ENCODE data around the gene MAP1LC3A.
"Not testable (repeated sequence)": the region's sequence is repeated elsewhere in the genome, so short reads cannot be mapped to it uniquely, and the experiment has no call there.

Gene MAP1LC3A

DNA sequence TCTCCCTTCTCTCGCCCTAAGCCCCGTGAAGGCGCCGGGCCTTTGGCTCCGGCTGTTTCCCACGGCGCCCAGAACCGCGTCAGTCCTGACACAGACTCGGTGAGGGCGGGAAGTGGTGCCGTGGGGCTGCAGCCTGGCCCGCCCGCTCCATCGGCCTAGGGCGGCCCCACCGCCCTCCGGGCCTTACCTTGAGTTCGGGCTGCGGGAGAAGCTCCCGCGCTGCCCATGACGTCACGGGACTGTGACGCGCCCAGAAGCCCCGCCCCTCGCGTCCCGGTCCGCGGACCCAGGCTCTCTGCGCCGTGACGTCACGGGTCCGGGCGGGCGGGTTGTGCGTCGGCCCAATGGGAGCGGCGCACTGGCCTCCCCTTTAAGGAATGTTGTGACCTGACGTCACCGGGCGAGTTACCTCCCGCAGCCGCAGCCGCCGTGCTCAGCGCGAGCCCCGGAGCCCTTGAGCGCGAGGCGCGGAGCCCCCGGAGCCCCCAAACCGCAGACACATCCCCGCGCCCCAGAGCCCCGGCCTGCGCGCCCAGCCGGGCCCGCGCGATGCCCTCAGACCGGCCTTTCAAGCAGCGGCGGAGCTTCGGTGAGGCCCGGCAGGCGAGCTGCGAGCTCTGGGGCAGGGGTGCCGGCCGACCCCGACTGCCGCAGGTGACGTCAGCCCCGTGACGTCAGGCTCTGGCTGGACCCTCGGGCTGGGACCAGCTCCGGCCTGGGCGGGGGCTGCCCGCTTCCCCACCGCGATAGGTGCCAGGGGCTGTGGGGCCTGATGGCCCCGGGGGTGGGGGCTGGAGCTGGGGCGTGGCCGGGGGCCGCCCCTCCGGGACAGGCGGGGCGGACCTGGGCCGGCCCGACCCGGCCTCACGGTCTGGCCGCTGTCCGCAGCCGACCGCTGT is at the start of gene MAP1LC3A:
TSS of gene MAP1LC3A (plus strand) at position 399 of the 899 bp plus-strand sequence. CDS start at position 550, 151 bp downstream.
- peak; percentile 83 for DNase-seq

DNA sequence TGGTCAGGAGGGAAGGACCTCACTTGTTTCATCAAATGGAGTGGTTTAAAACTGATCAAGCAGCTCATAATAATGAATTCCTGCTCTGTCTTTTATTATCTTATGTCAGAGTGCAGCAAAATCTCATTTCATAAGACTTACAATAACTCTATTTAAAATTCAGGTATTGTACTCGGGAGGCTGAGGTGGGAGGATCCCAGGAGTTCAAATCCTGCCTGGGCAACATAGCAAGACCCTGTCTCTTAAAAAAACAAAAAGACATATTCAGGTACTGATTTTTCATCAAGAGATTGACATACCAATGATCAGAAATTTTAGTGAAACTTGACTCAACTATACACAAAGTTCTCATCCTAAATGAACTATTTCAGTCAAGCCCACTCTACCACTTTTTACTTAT is 47.9 kb upstream of the MAP1LC3A start:
- no peak for DNase-seq

DNA sequence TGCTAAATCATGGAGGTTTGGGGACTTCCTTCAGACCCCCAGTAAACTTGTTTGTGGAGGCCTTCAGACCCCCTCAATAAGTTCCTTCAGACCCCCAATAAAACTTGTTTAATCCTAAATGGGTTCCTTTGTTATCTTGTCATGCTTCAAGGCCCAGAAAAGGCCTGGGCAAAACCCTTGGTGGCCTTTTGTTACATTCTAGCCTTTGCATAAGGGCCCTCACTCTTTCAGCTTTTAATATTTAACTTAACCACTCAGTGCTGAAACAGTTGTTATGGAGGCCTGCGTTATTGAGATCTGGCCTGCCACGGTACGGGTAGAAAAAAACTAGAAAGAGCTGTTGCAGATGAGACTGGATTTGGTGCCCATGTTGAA is 46.6 kb upstream of the MAP1LC3A start:
- DNase-seq = no peak

DNA sequence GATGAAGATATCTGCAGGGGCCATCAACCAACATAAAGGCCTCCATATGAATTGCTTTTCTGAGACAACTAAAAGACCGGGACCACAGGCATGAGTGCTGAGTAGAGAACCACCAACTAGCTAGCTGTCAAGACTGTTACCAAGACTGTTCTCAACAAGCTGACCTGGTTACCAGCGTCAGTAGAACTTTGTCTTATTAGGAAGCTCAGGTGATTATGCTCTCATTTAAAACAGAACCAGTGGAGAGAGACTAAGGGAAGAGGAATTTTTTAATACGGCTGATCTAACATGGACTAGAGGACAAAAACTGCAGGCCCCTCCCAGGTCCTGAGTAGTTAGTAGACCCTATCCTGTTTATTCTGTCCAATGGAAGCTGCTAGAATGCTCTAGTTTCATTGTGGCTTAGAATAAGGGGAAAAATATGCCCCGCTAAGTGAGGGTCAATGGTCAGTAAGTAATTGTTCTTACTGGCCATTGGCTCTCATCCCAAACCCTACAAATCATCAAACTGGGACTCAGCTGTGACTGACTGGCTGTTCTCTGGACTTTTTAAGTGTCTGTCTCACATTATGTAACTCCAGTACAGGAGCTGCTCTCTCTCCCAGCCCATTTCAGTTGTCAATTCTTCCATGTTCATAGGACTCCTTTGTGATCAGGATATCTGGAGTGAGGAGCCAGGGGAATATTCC is 46.1 kb upstream of the MAP1LC3A start:
- no peak for DNase-seq

DNA sequence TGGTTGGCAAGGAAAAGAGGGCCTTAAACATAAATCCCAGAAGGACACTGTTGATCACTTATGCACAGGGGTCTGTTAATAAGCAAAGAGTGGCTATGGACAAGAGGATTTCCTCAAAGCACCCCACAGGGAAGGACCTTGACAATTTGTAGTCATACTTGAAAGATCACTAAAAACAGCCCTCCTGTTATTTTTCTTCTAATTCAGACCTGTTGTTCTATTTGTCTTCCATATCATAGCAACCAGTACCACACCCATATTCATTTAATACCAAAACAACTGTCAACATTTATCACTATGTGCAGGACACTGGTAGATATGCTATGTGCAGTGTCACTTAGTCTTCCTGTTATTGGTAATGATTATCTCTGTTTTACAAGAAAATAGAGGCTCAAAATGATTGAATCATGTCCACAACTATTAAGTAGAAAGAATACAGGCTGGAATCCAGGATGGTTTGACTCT is 45.5 kb upstream of the MAP1LC3A start:
- DNase-seq = no peak

DNA sequence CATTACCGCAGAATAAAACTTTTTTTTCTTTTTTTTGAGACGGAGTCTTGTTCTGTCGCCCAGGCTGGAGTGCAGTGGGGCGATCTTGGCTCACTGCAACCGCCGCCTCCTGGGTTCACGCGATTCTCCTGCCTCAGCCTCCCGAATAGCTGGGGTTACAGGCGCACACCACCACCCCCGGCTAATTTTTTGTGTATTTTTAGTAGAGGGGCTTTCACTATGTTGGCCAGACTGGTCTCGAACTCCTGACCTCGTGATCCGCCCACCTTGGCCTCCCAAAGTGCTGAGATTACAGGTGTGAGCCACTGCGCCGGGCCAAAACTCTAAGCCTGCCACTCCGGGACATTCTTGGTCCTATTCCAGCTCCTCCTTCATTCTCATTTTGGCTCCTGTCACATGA is 44.5 kb upstream of the MAP1LC3A start:
- DNase-seq = not testable (repeated sequence)

DNA sequence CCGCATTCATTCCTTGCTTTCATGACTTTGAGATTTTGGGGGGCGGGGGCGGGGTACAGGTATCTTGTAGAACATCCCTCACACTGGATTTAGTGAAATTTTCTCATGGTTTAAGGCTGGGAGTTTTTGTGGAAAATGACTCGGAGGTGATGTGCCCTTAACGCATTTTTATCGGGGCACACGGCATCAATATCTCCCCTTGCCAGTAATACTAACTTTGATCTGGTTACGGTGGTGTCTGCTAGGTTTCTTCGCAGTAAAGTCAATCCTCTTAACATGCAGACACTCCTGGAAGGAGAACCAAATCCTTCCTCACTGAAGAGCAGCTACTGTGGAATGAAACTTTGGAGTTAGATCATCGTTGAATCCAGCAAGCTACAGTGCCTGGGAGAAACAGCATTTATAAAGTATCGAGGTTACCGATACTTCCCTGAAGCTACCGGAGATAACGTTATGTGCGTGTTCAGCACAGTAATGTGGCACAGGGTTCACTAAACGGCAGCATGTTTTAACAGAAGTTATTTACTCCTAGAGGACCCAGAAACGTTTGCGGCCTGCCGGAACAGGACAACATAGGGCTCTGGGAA is 43.5 kb upstream of the MAP1LC3A start:
- DNase-seq = no peak

DNA sequence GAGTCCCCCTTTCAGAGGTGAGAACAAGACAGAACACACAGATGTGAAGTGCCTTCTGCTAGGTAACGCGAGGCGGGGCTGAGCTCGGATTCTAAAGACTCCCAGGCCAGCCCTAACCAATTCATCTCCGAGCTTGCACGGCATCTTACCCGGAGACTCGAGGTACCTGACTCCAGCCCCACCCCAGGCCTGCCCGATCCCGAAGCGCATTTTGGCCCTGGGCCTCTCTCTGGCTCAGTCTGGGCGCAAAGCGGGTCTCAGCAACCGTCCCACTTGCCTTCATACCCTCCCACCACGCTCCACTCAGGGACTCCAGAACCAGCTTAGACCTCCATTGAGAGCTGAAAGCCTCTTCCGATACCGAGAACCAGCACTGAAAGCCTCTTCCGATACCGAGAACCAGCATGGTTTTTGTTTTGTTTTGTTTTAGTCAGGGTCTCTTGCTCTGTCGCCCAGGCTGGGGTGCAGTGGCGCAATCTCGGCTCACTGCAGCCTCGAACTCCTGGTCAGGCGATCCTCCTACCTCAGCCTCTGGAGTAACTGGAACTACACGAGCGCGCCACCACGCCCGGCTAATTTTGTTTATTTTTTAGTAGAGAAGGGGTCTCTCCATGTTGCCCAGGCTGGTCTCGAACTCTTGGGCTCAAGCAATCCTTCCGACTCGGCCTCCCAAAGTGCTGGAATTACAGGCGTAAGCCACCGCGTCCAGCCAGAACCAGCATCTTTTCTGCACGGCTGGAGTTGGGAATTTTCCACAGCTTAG is 42.9 kb upstream of the MAP1LC3A start:
- DNase-seq = peak; percentile 57

DNA sequence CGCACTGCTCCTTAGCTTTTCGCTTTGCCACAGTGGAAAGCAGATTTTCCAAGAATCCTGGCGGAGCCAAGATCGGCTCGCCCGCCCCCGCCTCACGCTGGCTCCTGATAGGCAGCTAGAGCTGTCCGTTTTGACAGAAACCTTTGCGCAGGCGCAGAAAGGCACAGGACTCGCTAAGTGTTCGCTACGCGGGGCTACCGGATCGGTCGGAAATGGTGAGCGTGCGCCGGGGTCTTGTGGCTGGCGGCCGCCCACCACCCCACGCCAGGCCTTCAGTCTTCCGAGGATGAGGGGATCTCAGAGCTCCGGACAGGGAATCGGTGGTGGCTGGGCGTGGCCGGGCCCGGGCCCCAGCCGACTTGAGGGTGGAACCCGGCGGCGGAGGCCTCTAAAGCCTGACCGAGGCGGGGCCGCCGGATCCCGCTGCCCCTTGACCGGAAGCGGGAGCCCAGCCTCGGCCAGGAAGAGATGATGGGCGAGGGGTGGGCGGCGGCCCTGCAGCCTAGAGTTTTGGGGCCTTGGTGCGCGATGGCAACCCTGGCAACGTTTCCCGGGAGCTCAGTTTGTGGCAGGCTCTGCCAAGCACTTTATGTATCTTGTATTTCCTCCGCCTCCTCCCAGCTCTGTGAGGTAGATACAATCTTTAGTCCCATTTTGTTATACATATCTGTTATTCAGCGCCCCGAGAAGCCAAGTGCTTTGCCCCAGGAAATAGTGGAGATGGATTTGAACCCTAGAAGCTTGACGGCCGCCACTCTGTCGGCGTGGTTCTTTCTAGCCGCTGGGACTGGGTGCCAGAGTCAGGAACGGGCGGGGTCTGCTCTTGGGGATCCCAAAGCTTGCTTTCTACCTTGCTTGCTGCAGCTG is 42.0 kb upstream of the MAP1LC3A start, which contains the start of gene DYNLRB1:
TSS of gene DYNLRB1 (plus strand) at position 176 of the 867 bp plus-strand sequence. CDS start at position 213, 37 bp downstream.
- peak; percentile 98 for DNase-seq

DNA sequence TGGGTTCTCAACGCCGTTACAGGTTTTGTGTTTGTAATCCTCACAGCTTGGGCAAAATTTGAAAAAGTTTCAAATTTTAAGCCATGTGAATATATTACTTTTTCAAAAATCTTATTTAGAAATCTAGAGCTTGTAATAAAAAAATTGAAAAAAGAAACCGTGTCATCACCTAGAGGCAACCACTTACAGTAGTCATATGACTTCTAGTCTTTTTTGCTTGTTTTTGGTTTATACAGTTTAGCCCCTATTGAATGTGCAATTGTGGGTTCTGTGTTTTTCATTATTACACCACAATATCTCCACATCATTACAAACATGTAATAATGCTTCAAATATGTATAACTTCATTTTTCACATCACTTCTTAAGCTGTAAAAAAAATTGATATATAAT is 41.4 kb upstream of the MAP1LC3A start:
- DNase-seq = no peak

DNA sequence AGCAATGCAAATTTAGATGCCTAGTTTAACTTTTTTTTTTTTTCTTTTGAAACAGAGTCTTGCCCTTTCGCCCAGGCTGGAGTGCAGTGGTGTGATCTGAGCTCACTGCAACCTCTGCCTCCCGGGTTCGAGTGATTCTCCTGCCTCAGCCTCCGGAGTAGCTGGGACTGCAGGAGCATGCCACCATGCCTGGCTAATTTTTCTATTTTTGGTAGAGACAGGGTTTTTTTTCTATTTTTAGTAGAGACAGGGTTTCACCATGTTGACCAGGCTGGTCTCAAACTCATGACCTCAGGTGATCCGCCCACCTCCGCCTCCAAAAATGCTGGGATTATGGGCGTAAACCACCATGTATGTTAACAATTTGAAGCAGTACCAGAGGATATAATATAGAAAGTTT is 39.7 kb upstream of the MAP1LC3A start:
- not testable (repeated sequence) for DNase-seq

DNA sequence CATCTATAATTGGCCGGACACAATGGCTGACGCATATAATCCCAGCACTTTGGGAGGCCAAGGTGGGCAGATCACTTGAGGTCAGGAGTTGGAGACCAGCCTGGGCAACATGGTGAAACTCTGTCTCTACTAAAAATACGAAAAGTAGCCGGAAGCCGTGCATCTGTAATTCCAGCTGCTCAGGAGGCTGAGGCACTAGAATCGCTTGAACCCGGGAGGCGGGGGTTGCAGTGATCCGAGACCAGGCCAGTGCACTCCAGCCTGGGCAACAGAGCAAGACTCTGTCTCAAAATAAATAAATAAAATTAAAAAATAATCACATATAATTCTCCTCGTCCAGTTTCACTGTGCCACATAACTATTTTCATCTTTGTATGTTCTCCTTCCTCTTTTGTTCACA is 38.7 kb upstream of the MAP1LC3A start:
- DNase-seq = not testable (repeated sequence)

DNA sequence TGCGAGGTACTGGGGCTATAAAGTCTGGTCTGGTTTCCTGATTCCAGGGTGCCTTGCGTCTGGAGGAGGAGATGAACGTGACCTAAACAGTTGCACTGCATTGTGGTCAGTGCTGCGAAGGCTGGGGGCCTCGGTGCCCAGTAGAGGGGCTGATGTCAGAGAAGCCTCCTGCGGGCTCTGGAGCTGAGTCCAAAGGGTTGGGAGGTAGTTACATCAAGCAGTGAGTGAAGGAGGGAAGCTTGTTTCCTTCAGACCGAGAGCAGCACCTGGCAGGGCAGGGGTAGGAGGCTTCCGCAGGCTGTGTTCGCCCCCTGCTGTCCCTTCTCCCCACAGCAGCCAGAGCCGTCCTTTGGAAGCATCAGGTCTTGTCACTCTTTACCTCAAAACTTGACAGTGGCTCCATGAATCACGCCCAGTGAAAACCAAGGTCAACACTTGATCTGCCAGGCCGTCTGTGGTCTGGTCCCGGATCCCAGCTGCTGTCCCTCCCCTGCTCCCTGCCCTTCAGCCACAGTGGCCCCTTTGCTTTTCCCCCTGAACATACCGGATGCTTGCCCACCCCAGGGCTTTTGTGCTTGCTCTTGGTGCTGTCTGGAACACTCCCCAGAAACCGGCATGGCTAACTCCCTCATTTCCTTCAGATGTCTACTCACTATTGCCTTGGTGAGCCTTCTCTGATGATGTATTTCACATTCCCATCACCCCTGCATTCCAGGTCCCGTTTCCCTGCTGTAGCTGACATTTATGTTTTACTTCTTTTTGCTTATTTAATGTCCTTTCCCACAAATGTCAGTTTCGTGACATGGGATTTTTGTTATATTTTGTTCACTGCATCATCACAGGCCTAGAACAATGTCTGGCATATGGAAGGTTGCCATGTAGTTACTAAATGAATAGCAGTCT is 35.3 kb upstream of the MAP1LC3A start:
- no peak for DNase-seq

DNA sequence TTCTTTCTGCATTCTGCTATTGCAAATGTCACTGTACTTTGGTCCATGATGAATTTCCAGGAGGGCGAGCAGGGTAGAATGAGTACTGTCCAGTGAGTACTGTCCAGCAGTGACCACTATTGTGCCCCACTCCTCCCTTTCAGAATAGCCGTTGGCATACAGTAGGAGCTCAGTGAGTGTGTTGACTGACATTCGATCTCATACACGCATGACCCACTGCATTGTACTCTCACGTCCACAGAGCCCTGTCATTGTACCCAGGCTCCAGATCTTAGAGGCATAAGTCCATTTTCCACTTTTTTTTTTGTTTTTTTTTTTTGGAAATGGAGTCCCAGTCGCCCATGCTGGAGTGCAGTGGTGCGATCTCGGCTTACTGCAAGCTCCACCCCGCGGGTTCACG is 34.1 kb upstream of the MAP1LC3A start:
- no peak for DNase-seq

DNA sequence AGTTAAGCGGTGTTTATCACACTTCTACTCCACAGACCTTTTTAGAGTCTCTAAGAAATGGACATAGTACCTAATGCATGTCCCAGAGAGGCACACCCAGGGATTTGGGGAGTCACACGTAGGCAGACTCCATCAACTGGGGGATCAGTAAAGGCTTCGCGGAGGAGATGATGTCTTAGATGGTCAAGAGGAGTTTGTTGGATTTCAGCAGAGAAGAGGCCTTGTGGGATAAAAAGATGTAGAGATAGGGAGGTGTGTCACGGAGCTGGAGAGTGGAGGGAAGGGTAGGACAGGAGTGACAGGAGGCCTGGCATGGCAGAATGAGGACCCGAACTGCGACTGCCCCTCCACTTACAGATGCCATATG is 33.2 kb upstream of the MAP1LC3A start:
- no peak for DNase-seq

DNA sequence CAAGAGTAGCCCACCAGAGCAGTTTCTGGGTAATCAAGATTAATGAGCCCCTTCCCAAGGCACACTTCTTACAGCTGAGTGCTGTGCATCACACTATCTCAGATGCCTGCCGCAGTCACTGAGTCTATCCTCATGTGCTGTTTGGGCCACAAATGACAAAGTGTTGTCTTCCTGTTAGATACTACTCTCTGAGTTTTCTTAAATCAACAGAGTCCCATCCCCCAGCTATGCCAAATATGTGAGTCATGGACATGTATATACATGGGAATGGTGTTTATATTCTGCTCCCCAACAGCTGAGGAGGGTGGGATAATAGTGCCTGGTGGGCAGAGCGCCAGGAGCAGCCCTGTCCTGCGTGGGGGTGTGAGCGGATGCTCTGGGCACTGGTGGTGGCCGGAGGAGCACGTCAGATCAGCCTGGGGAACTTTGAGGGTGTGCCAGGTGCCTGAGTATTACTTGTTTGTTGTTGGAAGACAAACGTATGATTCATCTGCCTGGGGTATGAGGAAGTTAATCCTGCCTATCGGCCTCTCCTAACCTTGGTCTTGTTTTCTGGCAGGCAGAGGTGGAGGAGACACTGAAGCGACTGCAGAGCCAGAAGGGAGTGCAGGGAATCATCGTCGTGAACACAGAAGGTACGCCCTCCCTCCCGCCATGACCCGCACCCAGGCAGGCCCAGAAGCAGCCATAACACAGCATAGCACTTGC is 32.7 kb upstream of the MAP1LC3A start:
- no peak for DNase-seq

DNA sequence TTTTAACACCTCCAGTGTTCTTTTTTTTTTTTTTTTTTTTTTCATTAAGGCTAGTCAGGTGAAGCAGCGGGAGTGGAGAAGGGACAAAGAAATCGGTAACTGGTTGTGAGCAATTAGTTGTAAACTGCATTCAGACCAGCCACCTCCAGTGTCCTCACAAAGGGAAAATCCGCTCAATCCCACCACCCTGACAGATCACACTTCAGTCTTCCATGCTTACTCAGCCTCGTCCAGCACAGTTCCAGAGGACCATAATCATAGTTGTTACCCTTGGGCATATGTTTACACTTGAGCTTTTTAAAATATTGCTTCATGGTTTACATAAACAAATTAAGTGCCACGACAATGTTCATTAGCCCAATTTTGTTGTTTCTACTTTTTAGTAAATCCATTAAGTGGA is 32.1 kb upstream of the MAP1LC3A start:
- DNase-seq = no peak

DNA sequence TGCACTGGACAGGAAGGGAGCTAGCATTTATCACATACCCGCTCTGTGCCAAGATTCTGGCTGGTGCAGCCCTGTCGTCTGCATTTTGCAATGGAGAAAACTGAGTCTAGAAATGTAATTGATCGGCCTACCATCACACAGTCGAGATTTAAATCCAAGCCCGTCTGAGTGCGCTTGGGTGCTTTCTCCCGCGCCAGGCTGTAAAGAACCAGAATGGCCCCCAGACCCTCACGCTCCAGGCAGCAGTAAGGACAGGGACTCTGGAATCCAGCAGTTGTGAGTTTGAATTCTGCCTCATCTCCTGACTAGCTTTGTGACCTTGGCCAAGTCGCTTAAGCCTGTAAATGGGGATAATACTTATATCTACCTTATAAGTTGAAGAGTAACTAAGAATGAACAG is 31.5 kb upstream of the MAP1LC3A start:
- DNase-seq = no peak

DNA sequence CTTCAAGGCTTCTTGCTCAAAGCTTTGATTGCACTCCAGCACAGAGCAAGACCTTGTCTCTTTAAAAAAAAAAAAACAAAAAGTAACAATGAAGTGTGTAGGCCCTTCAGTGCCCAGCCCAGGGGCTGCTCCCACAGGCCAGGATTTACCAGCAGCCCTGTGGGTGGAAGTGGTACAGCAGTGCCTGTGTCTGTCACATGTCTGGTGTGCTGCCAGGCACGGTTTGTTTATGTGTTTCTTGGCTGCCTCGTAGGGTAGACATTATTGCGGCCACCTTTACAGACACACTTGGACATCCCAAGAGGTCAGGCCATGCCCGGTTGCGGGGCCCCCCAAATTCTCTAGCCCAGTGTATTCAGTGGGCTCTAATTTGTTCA is 29.6 kb upstream of the MAP1LC3A start:
- DNase-seq = no peak

DNA sequence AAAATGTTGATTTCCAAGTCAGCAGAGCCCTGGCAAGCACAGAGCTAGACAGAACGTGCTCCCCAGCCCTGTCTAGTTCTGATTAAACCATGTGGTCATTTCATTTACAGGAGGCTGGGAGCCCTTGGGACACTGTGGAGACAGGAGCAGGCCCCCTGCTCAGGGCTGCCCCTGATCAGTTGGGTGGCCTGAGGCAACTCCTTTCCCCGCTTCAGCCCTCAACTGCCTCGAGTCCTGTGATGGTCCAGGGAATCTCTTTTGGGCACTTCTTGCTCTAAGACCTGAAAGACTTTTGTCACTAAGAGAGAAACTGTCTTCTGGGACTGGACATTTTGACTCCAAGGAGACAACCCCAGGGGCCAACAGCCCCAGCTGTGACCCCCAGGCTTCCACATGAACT is 28.8 kb upstream of the MAP1LC3A start:
- DNase-seq = no peak

Measured in NCI-H1092 (cell line).